ENCODE results near the gene RPS6KL1. TPM values are rescaled to one million over a fixed set of nuclear protein-coding genes. Genes with fewer than 3 reads are reported as not detected.

RPS6KL1 gene
- total RNA-seq, 8 experiments from 2014 or later, result 1.6 to 45.1 (median 29.0) TPM

DNA sequence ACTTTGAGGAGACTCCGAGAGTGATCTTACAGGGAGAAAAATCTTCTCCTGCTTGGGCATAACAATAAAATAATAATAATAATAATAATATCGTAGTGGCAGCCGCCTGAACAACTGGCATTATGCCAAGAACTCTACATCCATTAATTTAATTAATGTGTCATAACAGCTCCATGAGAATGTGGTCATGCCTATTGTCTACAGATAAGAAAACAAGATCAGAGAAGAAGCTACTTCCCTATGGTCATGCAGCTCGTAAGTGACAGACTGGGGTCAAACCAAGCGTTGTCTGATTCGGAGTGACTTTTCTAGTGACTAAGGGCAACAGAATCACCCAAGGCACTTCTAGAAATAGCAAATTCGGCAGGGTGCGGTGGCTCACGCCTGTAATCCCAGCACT, 58.9 kb downstream of the RPS6KL1 start:
- in situ Hi-C loops (cut with MboI; ENCODE audit: low pct_unique_long_range_greater_than_20kb in 2 of 9, low sequenced_read_pairs in 9 of 9, unreplicated experiment in 9 of 9), result no loop called here
- H3K4me3 ChIP-seq, result no peak overlapping the region
- H3K27ac ChIP-seq, result no peak overlapping the region
- peaks cover 9 to 13% of the 10 kb centered on the region in 2 donors for H3K4me1 ChIP-seq (replicated peaks in 1 of 2)
- WGBS, 10 experiments, result 74 to 100% (median 82%) methylated on average over 1 to 5 of the region's 9 CpGs; no CpG with 5 or more reads in 4 of the 10 experiments
- ATAC-seq (replicated peaks in 6 of 8), result no peak

DNA sequence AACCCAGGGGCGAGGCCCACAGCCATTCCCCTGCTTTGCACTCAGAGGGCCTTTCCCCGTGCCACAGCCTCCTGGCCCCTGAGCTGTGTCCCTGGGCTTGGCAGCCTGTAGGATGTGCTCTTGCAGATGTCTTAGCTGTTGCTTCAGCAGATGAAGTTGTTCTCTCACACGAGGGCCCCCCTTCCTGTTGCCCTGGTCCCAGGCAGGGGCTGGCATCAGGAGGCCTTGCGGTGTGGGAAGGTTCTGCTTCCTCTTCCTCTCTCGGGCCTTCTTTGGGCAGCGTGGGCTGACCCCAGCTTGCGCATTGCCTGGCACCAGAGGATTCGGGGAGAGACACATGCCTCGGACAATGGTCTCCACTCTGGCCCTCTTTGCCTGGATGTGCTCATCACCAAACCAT, 59.8 kb downstream of the RPS6KL1 start:
- H3K4me1 ChIP-seq (replicated peaks in 1 of 2), result peaks cover 9 to 13% of the 10 kb centered on the region in 2 donors
- H3K4me3 ChIP-seq, result no peak overlapping the region
- ATAC-seq (replicated peaks in 6 of 8), result no peak
- in situ Hi-C loops (cut with MboI; ENCODE audit: low pct_unique_long_range_greater_than_20kb in 2 of 9, low sequenced_read_pairs in 9 of 9, unreplicated experiment in 9 of 9), result no loop called here
- WGBS, 10 experiments, result 40 to 72% (median 60%) methylated on average over 1 to 3 of the region's 9 CpGs; no CpG with 5 or more reads in 5 of the 10 experiments
- H3K27ac ChIP-seq, result no peak overlapping the region

DNA sequence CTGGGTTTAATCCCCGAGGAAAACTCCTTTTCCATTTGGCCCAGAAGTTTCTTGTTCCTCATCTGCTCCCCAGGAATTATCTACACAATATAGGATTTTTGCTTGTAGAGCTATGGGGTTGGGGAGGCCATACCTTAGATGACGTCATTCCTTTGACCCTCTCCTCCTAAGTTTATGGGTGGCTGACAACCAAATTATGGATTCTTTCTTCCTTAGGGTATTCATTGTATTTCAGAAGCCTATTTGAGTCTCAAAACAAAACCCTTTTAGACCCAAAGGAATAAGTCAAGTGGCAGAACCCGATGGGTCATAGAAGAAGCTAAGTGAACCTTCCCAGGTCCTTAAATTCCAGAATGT, 61.3 kb downstream of the RPS6KL1 start:
- WGBS, 10 experiments, result 20 to 100% (median 83%) methylated on average over 1 to 3 of the region's 3 CpGs; no CpG with 5 or more reads in 1 of the 10 experiments
- H3K4me1 ChIP-seq (replicated peaks in 1 of 2), result no peaks in the 10 kb centered on the region
- no peak overlapping the region for H3K4me3 ChIP-seq
- H3K27ac ChIP-seq, result no peak overlapping the region
- no peak for ATAC-seq (replicated peaks in 6 of 8)
- in situ Hi-C loops (cut with MboI; ENCODE audit: low pct_unique_long_range_greater_than_20kb in 2 of 9, low sequenced_read_pairs in 9 of 9, unreplicated experiment in 9 of 9), result no loop called here

DNA sequence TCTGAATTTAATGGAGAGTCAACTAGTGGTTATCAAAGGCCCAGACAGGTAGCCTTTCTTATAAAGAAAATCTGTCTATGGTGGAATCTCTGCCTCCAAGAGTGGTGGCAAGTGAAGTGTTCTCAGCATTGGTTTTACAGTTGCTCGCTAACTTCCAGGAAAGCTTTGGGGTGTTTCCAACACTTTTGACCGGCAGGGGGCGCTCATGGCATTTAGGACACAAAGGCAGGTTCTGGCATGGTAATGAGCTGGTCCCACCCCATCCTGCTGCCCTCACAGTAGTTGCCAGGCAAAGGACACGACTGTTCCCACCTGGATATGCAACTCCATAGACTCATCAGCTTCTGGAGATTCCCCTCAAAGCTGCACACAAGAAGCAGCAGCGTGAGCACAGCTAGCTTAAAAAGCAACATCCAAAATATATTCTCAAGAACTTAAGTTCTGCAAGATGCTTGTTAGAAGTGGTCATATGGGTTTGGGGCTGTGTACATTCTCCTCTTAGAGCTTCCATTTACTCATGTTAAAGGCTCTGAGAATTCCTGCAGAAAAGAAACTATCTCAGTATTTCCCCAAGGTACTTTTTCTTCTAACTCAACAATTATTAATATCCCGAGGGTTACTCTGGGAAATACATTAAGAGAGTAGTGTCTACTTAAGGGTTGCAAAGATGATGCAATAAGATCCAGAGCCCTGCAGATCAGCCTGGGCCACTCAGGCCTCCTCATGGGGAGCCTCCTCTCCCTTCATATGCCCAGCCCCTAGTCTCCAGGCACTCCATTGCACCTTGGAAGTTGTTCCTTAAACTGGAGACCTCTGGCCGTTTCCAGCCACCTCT, 61.9 kb downstream of the RPS6KL1 start:
- 0 to 57% (median 28%) methylated on average over 1 to 4 of the region's 7 CpGs for WGBS, 10 experiments
- in situ Hi-C loops (cut with MboI; ENCODE audit: low pct_unique_long_range_greater_than_20kb in 2 of 9, low sequenced_read_pairs in 9 of 9, unreplicated experiment in 9 of 9), result no loop called here
- Histone ChIP-seq H3K27ac (no peak overlapping the region), H3K4me1 (replicated peaks in 1 of 2) (no peaks in the 10 kb centered on the region), H3K4me3 (no peak overlapping the region)
- peak; percentile 65 to 92 (median 81) for ATAC-seq (replicated peaks in 6 of 8)

DNA sequence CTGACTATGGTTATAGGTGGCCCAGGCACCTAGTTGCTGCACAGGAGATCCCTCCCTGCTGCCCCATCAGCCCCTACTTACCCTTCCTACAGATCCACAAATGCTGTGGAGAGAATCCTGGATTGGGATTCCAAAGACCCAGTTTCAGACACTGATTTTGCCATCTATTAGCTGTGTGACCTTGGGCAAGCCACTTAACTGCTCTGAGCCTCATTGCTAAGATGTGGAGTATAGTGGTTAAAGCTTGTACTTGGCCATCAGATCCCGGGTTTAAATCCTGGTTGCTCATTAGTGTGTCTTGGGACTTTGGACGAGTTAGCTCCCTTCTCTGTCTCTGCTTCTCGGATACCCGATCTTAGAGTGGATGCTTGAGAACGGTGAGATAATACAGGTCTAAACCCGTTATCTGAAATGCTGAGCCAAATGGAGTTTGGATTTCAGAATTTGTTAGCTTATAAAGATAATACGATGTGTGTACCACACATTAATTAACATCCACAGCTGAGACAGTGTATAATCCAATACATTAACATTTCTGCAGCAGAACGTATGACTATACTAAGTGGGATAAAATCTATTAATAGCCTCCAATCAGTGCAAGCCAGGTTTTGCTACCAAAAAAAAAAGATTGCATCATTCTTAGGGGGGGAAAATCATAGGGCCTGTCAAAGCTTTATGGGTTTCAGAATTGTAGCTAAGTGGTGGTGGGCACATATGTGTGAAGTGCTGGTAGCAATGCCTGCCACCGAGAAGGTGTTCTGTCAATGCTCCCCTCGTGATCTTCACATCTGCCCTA, 63.1 kb downstream of the RPS6KL1 start:
- Histone ChIP-seq H3K4me3 (no peak overlapping the region), H3K4me1 (replicated peaks in 1 of 2) (no peaks in the 10 kb centered on the region), H3K27ac (no peak overlapping the region)
- peak in 5 of 8 experiments; percentile 42 to 57 (median 50) for ATAC-seq (replicated peaks in 6 of 8)
- 20 to 69% (median 66%) methylated on average over 1 to 9 of the region's 10 CpGs; no CpG with 5 or more reads in 4 of the 10 experiments for WGBS, 10 experiments
- in situ Hi-C loops (cut with MboI; ENCODE audit: low pct_unique_long_range_greater_than_20kb in 2 of 9, low sequenced_read_pairs in 9 of 9, unreplicated experiment in 9 of 9), result no loop called here

DNA sequence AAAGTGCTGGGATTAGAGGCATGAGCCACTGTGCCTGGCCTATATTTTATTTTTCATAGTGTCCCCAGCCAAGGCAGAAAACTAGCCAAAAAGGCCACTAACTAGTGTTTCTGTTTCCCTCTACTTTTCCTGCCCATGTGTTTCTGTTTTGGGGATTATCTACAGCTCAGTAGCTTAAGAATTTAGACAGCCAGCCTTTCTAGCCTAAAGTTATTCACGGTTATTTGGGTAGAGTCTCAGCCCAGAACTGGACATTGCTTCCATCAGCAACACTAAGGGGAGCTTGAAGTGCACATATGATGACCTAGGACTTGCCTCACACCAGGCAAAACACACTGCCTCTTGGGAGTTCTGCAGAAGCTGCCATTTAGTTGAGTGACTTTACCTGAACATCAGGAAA, 65.0 kb downstream of the RPS6KL1 start:
- 0 to 83% (median 25%) methylated on average over 1 of the region's 1 CpG; no CpG with 5 or more reads in 4 of the 10 experiments for WGBS, 10 experiments
- no peaks in the 10 kb centered on the region for H3K4me1 ChIP-seq (replicated peaks in 1 of 2)
- ATAC-seq (replicated peaks in 6 of 8), result no peak
- no peak overlapping the region for H3K4me3 ChIP-seq
- in situ Hi-C loops (cut with MboI; ENCODE audit: low pct_unique_long_range_greater_than_20kb in 2 of 9, low sequenced_read_pairs in 9 of 9, unreplicated experiment in 9 of 9), result no loop called here
- H3K27ac ChIP-seq, result no peak overlapping the region

DNA sequence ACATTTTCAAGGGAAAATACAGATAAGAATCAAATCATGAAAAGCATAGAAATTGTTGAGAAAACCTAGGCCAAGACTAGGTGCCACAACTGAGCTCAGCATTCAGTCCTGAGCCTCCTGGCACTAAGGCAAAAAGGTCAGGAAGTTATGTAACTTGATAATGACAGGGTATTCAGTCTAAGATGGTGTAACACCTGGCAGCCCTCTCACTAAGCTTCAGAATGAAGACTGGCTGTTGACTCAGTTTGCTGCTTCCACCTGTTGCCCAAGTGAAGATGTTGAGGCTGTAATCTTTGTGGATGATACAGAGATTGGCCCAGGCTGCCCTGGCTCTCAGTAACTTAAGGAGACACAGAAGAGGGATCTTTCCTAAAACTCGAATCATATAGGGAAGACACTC, 66.7 kb downstream of the RPS6KL1 start:
- no peak overlapping the region for H3K27ac ChIP-seq
- 33 to 100% (median 43%) methylated on average over 1 of the region's 1 CpG; no CpG with 5 or more reads in 5 of the 10 experiments for WGBS, 10 experiments
- no peaks in the 10 kb centered on the region for H3K4me1 ChIP-seq (replicated peaks in 1 of 2)
- H3K4me3 ChIP-seq, result no peak overlapping the region
- no peak for ATAC-seq (replicated peaks in 6 of 8)
- in situ Hi-C loops (cut with MboI; ENCODE audit: low pct_unique_long_range_greater_than_20kb in 2 of 9, low sequenced_read_pairs in 9 of 9, unreplicated experiment in 9 of 9), result no loop called here

DNA sequence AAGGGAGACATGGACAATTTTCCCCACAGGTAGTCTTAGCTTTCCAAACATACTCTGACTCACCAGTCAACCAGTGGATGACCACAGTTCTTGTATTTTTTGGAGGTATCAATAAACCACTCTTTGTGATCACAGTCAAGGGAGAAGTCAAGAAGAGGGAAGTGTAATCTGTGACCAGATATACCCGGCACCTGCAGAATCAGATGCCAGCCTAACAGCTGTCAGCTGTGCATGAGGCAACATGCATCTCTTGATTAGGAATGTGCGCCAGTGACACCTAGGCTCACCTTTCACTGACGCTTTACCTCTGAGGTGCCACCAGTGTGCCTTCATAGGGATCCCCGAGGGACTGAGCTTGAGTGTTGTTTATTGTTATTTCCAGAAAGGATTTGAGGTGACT, 67.1 kb downstream of the RPS6KL1 start:
- Histone ChIP-seq H3K4me1 (replicated peaks in 1 of 2) (no peaks in the 10 kb centered on the region), H3K4me3 (no peak overlapping the region), H3K27ac (no peak overlapping the region)
- in situ Hi-C loops (cut with MboI; ENCODE audit: low pct_unique_long_range_greater_than_20kb in 2 of 9, low sequenced_read_pairs in 9 of 9, unreplicated experiment in 9 of 9), result no loop called here
- no peak for ATAC-seq (replicated peaks in 6 of 8)
- WGBS, 10 experiments, result 60 to 100% (median 86%) methylated on average over 1 to 3 of the region's 4 CpGs; no CpG with 5 or more reads in 3 of the 10 experiments

DNA sequence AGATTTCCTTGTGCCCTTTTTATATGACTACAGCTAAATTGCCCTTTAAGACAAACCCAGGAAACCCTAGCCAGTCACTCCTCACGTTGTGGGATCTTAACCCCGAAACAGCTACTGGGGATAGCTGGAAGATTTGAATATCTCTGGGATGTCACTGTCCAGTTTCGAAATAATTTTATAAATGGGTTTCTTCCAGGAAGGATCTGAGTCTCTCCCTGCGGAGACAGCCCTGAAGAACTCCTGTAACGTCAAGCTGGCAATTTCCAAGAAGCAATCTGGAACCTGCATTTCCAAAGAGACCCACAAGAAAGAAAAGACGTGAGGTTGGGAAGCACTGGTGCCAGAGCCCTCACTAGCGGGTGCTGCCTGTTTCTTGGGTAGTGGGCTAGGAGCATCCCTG, 68.0 kb downstream of the RPS6KL1 start:
- H3K4me1 ChIP-seq (replicated peaks in 1 of 2), result no peaks in the 10 kb centered on the region
- 75 to 100% (median 86%) methylated on average over 1 to 7 of the region's 7 CpGs; no CpG with 5 or more reads in 5 of the 10 experiments for WGBS, 10 experiments
- no peak overlapping the region for H3K4me3 ChIP-seq
- H3K27ac ChIP-seq, result no peak overlapping the region
- no peak for ATAC-seq (replicated peaks in 6 of 8)
- in situ Hi-C loops (cut with MboI; ENCODE audit: low pct_unique_long_range_greater_than_20kb in 2 of 9, low sequenced_read_pairs in 9 of 9, unreplicated experiment in 9 of 9), result no loop called here

Other genes with a start within 250 kb of the RPS6KL1 start
- 10 to 100 TPM; 22.1 to 39.9 (median 29.0) TPM for gene AREL1, start 210.2 kb downstream of the RPS6KL1 start, total RNA-seq
- 10 to 100 TPM; 21.9 to 66.7 (median 43.3) TPM for gene FCF1, start 210.1 kb downstream of the RPS6KL1 start, total RNA-seq
- 10 to 100 TPM; 38.7 to 95.4 (median 47.5) TPM for gene YLPM1, start 159.9 kb downstream of the RPS6KL1 start, total RNA-seq
- gene PROX2, start 47.1 kb downstream of the RPS6KL1 start, total RNA-seq, result 1 to 10 TPM in 3 of 8 experiments, under 1 TPM in 5; 0.29 to 2.4 (median 0.90) TPM
- 100 to 1,000 TPM in 1 of 8 experiments, 10 to 100 TPM in 7; 30.3 to 106 (median 51.6) TPM for gene DLST, start 41.3 kb downstream of the RPS6KL1 start, total RNA-seq
- 10 to 100 TPM in 2 of 8 experiments, 1 to 10 TPM in 5, under 1 TPM in 1; 0.31 to 36.6 (median 3.2) TPM for gene PGF, start 32.3 kb upstream of the RPS6KL1 start, total RNA-seq
- gene EIF2B2, start 79.7 kb upstream of the RPS6KL1 start, total RNA-seq, result 10 to 100 TPM; 26.3 to 40.3 (median 32.9) TPM
- gene MLH3, start 128.2 kb upstream of the RPS6KL1 start, total RNA-seq, result 10 to 100 TPM; 12.2 to 37.4 (median 21.3) TPM
- gene ACYP1, start 140.8 kb upstream of the RPS6KL1 start, total RNA-seq, result 10 to 100 TPM; 31.8 to 63.1 (median 39.4) TPM
- 1 to 10 TPM; 1.6 to 9.3 (median 3.2) TPM for gene ZC2HC1C, start 146.4 kb upstream of the RPS6KL1 start, total RNA-seq
- 10 to 100 TPM; 16.0 to 83.2 (median 23.6) TPM for gene NEK9, start 203.8 kb upstream of the RPS6KL1 start, total RNA-seq